H1 (cell line): ENCODE data around the gene COTL1. TPM values are rescaled to one million over a fixed set of nuclear protein-coding genes. Genes with fewer than 3 reads are reported as not detected.

Experiments
- BACH1 ChIP-seq: IDR thresholded peaks from 2 replicates; pipeline ENCODE4 v1.6.1; 2012; ENCODE audit warnings: low read length, improper control_type of control experiment
- CBX8 ChIP-seq: fragments of 300-800, 300-1000 bp; sonication (generic); IDR thresholded peaks from 2 replicates; pipeline ENCODE4 v1.7.1; 2016; ENCODE audit warnings: low read depth, low read length, borderline replicate concordance
- EP300 ChIP-seq, 2 experiments: IDR thresholded peaks; 1 replicate in 1 of 2; 2 replicates in 1 of 2; pipeline ENCODE4 v1.6.1; 2011 to 2012; ENCODE audit warnings: low read depth in 2 of 2, low read length in 2 of 2, mild to moderate bottlenecking in 2 of 2, borderline replicate concordance in 1 of 2, inconsistent platforms in 1 of 2, moderate library complexity in 1 of 2
- KDM5A ChIP-seq: fragments of 200-600 bp; IDR thresholded peaks from 2 replicates; pipeline ENCODE4 v1.7.1; 2012; ENCODE audit warnings: mild to moderate bottlenecking, low read length, inconsistent platforms, mixed read lengths
- SP2 ChIP-seq: IDR thresholded peaks from 2 replicates; pipeline ENCODE4 v1.6.1; 2012; ENCODE audit warnings: mild to moderate bottlenecking, low read length, inconsistent platforms
- SP4 ChIP-seq: IDR thresholded peaks from 2 replicates; pipeline ENCODE4 v1.6.1; 2012; ENCODE audit warnings: low read length, inconsistent platforms
- polyA plus RNA-seq, 7 experiments: library from polyadenylated mRNA; depleted of rRNA in 3 of 7; stranded (reverse) in 5 of 7; unstranded in 2 of 7; fragments of >200 nt in 5 of 7; fragments of 200-250 nt in 2 of 7; gene quantifications; 1 replicate in 5 of 7; 2 replicates in 1 of 7; 4 replicates in 1 of 7; pipeline versions ENCODE4 v1.2.1 to v1.2.3, GENCODE V29; 2011 to 2013; ENCODE audit warnings: missing spikeins in 2 of 7, mixed read lengths in 2 of 7
- total RNA-seq: library from RNA; stranded (reverse); fragmentation: NEBNext Ultra II Directional; extraction: Animal tissue kit (Norgen Biotek cat#: 25700); gene quantifications from 2 replicates; pipeline ENCODE4 v1.2.1, GENCODE V29; 2021

COTL1 gene
- total and polyA plus RNA-seq, 2 of the 8 experiments (the other 6 are each of a cell fraction or from before 2014, with no cell fraction given) = 59.2 to 183 TPM

- TF ChIP-seq EP300 (IDR thresholded peaks at IDR 0.05; ENCODE audit: borderline replicate concordance in 1 of 2, low read depth in 2 of 2, low read length in 2 of 2) = no peak
- TF ChIP-seq CBX8 = no peak
- TF ChIP-seq SP4 = no peak
- no peak for TF ChIP-seq KDM5A
- TF ChIP-seq SP2 = no peak
- no peak for TF ChIP-seq BACH1
These were observed 69.4 kb downstream of the COTL1 start (continued) for GRCh38 chr16:84548508-84548907.
